GM21619 (cell line): ENCODE results near the gene AKT2.
A peak's percentile ranks its signal among the peaks of the same experiment; 100 is the strongest.

Experiments used
- ATAC-seq: cut with Tn5 transposase; IDR thresholded peaks from one replicate; pipeline ENCODE4 v1.9.1; 2021; ENCODE audit not compliant: unreplicated experiment

AKT2 gene

GRCh38 chr19:40192758-40193586, 92.2 kb downstream of the AKT2 start:
- no peak for ATAC-seq

- ATAC-seq = peak; percentile 7
Measured at GRCh38 chr19:40191836-40192646, 93.1 kb downstream of the AKT2 start.

GRCh38 chr19:40190891-40191835, 94.0 kb downstream of the AKT2 start, which contains the start of gene MAP3K10:
Gene MAP3K10 (plus strand): TSS chr19:40191426. CDS start chr19:40192032, 606 bp downstream.
- peak; percentile 71 for ATAC-seq

GRCh38 chr19:40184273-40184672, 100.9 kb downstream of the AKT2 start:
- ATAC-seq = no peak
